Astrocyte of the spinal cord (primary cell): ENCODE data around the gene FAM118A.

Experiments
- DNase-seq: peaks from one replicate; pipeline ENCODE4 v3.0.0; 2011; ENCODE audit warnings: low read depth, low spot score
- H3K4me3 ChIP-seq: 2 replicates; pipeline ENCODE4 v1.5.1; 2011; ENCODE audit warnings: low read depth, mild to moderate bottlenecking, low read length, moderate library complexity
- CTCF ChIP-seq: IDR thresholded peaks from 2 replicates; pipeline ENCODE4 v1.5.1; 2012; ENCODE audit warnings: low read depth, mild to moderate bottlenecking, low read length, inconsistent platforms
- in situ Hi-C: cut with HindIII; loops from 2 replicates; pipeline ENCODE4 v1.10.0; 2017; ENCODE audit warnings: low sequenced_read_pairs

The FAM118A gene

GRCh38 chr22:45265535-45265934 is 44.2 kb upstream of the FAM118A start:
- no peak for DNase-seq
- in situ Hi-C loops = no loop called here
- TF ChIP-seq CTCF = no peak
- no peak overlapping the region for H3K4me3 ChIP-seq

DNA sequence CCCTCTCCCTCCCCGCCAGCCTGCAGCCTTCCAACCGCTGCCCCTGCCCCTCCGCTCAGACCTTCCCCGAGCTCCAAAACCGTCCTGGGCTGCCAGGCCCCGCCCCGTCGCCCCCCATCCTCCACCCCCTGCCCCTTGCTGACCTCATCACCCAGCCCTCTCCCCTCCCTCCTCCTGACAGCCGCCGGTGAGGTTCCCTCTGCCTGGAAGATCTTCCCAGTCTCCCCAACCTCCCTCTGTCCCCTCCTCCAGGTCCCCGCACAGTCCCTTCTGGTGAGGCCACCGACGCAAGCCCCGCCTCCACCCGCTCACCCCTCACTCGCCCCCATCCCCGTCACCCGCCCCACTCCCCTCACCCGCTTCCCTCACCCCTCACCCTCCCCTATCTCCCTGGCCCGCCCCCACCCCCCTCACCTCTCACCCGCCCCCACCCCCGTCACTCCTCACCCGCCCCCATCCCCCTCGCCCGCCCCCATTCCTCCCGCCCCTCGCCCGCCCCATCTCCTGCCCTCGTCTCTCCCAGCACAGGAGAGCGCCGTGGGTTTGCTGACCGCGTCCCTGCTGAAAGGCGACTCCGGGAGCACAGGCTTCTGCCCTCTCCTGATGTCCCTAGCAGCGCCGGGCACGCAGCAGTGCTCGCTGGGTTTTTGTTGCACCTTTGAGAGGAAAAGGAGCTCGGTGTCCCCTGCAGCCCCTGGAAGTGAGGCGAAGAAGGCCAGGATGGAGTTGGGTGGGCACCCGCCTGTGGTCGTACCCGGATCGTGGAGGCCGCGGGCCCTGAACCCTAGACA is 41.4 kb upstream of the FAM118A start:
- in situ Hi-C loops = no loop called here
- peak overlapping the region; percentile 53 for H3K4me3 ChIP-seq
- DNase-seq = no peak
- TF ChIP-seq CTCF = no peak

- peak; percentile 59 for DNase-seq
- in situ Hi-C loops = no loop called here
- TF ChIP-seq CTCF = peak; percentile 63
- peak overlapping the region; percentile 53 for H3K4me3 ChIP-seq
These were observed 40.5 kb upstream of the FAM118A start for GRCh38 chr22:45268958-45269844.

DNA sequence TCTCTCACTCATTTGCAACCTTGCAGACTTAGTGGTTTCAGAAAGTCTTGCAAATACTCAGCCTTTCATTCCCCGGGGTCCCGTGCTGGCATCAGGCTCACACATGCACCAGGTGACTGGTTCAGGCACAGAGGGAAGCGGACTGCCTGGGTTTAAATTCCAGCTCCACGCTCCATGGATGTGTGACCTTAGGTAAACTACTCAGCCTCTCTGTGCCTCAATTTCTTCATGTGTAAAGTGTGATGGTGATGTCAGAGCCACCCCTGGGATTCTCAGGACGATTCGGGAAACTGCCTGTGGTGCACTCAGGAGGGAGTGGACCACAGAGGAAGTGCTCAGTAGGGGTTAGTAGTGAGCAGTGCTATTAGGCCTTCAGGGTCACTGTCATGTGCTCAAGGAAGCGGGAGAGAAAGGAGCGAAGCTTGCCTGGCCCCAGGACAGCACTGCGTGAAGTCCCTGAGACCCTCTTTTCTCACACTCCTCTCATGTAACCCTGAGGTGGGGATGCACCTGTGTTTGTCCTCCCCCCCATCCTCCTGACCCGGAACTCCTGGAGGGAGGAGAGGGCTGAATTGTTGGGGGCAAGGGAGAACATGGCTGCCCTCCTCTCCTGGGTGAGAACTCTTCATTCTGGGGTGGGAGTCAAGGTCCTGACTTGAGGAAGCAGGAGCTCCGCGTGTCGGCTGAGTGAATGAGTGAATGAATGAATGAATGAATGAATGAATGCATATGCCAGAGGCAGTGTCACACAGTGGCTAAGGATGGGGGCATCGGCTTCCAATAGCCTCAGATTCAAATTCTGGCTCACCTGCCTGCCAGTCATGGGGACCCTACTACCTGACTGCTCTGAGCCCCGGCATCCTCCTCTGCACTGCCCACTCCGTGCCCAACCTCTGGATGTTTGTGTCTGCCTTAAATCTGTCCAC is 39.4 kb upstream of the FAM118A start:
- in situ Hi-C loops = no loop called here
- DNase-seq = no peak
- no peak for TF ChIP-seq CTCF
- H3K4me3 ChIP-seq = no peak overlapping the region

GRCh38 chr22:45271667-45272201 is 38.0 kb upstream of the FAM118A start:
- no peak overlapping the region for H3K4me3 ChIP-seq
- TF ChIP-seq CTCF = no peak
- DNase-seq = no peak
- in situ Hi-C loops = no loop called here

DNA sequence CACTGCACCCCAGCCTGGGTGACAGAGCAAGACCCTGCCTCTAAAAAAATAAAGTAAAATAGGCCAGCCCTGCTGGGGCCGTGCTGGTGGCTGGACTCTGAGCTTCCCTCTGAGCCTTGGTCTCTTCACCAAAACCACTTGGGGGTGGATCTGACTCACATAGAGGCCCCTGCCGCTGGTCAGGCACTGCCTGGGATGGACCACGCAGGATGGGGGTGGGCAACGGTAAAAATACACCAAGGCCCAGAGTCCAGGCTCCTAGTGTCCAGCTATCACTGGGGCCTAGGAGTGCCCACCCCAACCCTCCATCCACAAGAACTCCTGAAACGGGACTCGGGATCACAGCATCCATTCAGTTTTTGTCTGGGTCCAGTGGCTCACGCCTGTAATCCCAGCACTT is 37.2 kb upstream of the FAM118A start:
- H3K4me3 ChIP-seq = no peak overlapping the region
- no peak for TF ChIP-seq CTCF
- DNase-seq = no peak
- in situ Hi-C loops = no loop called here
